CD4-positive, alpha-beta T cell treated with Interleukin-1 beta for 1 hour (primary cell): ENCODE results near the gene DCHS1.

Experiments used
- DNase-seq, 2 donors: peaks; one replicate each; pipeline ENCODE4 v3.0.0-alpha.2; 2020 to 2022

Gene DCHS1

GRCh38 chr11:6587360-6587953 lies 68.2 kb downstream of the DCHS1 start:
- DNase-seq, result no peak

- DNase-seq, result no peak
Measured at GRCh38 chr11:6586434-6587359, 68.9 kb downstream of the DCHS1 start.

GRCh38 chr11:6584528-6584927 lies 71.1 kb downstream of the DCHS1 start:
- no peak for DNase-seq

GRCh38 chr11:6583584-6583983 lies 72.0 kb downstream of the DCHS1 start:
- DNase-seq, result no peak

GRCh38 chr11:6579681-6580080 lies 75.9 kb downstream of the DCHS1 start:
- DNase-seq, result no peak

GRCh38 chr11:6578134-6578533 lies 77.5 kb downstream of the DCHS1 start:
- no peak for DNase-seq

- no peak for DNase-seq
Measured at GRCh38 chr11:6576471-6577373, 78.9 kb downstream of the DCHS1 start.

- no peak for DNase-seq
Measured at GRCh38 chr11:6574816-6575715, 80.5 kb downstream of the DCHS1 start.

- no peak for DNase-seq
Measured at GRCh38 chr11:6572215-6572614, 83.4 kb downstream of the DCHS1 start.

GRCh38 chr11:6571434-6572008 lies 84.1 kb downstream of the DCHS1 start:
- no peak for DNase-seq
